ENCODE results near the gene IL5. TPM values are rescaled to one million over a fixed set of nuclear protein-coding genes. Genes with fewer than 3 reads are reported as not detected.

Gene IL5
- total RNA-seq, 4 donors from 2014 or later: not detected

GRCh38 chr5:132500244-132500930, 42.9 kb downstream of the IL5 start:
- H3K4me1 ChIP-seq: peaks cover 34 to 83% (median 65%) of the 10 kb centered on the region in 4 donors
- intact Hi-C loops (cut with DNase I; ENCODE audit: low total_unique reads): no loop called here
- no peak for DNase-seq
- TF ChIP-seq POLR2A (IDR thresholded peaks at IDR 0.05): no peak
- no peak for TF ChIP-seq POLR2AphosphoS5 (IDR thresholded peaks at IDR 0.05)
- no peak for TF ChIP-seq CTCF (IDR thresholded peaks at IDR 0.05)
- TF ChIP-seq EP300 (IDR thresholded peaks at IDR 0.05; ENCODE audit: low read depth): no peak
- no peaks in the 10 kb centered on the region for H3K9me3 ChIP-seq
- peak overlapping the region; percentile 95 to 99 (median 98) for H3K27ac ChIP-seq
- no peaks in the 10 kb centered on the region for H3K36me3 ChIP-seq
- in situ Hi-C loops (cut with MboI; ENCODE audit: low pct_ligation_motif_present in 1 of 4, low pct_unique_long_range_greater_than_20kb in 1 of 4, low sequenced_read_pairs in 3 of 4): loop anchor here in 2 of 4 donors (10.0 kb wide), 1 partner anchor 116 kb away; no protein-coding TSS in a partner anchor
- H3K27me3 ChIP-seq: no peaks in the 10 kb centered on the region
- H3K4me3 ChIP-seq: no peak overlapping the region
- WGBS, 2 donors (ENCODE audit: low coverage in 1 of 2): 90 to 92% methylated on average over 2 to 3 of the region's 6 CpGs

GRCh38 chr5:132499440-132500243, 43.7 kb downstream of the IL5 start:
- no peak for DNase-seq
- Histone ChIP-seq H3K4me3 (no peak overlapping the region), H3K4me1 (peaks cover 37 to 83% (median 65%) of the 10 kb centered on the region in 4 donors), H3K27ac (peak overlapping the region; percentile 95 to 99 (median 98)), H3K9me3 (no peaks in the 10 kb centered on the region), H3K36me3 (no peaks in the 10 kb centered on the region), H3K27me3 (no peaks in the 10 kb centered on the region)
- TF ChIP-seq POLR2A (IDR thresholded peaks at IDR 0.05) (no peak), POLR2AphosphoS5 (IDR thresholded peaks at IDR 0.05) (no peak), CTCF (IDR thresholded peaks at IDR 0.05) (no peak), EP300 (IDR thresholded peaks at IDR 0.05; ENCODE audit: low read depth) (no peak)
- in situ Hi-C loops (cut with MboI; ENCODE audit: low pct_ligation_motif_present in 1 of 4, low pct_unique_long_range_greater_than_20kb in 1 of 4, low sequenced_read_pairs in 3 of 4) (loop anchor here in 3 of 4 donors (10.0 kb wide), 2 partner anchors 85 to 115 kb away; no protein-coding TSS in a partner anchor), intact Hi-C loops (cut with DNase I; ENCODE audit: low total_unique reads) (no loop called here)
- 67% methylated on average over 4 to 9 of the region's 9 CpGs for WGBS, 2 donors (ENCODE audit: low coverage in 1 of 2)

GRCh38 chr5:132498686-132499271, 44.5 kb downstream of the IL5 start:
- Histone ChIP-seq H3K27me3 (no peaks in the 10 kb centered on the region), H3K4me3 (no peak overlapping the region), H3K27ac (peak overlapping the region; percentile 95 to 99 (median 98)), H3K4me1 (peaks cover 37 to 78% (median 62%) of the 10 kb centered on the region in 4 donors), H3K36me3 (no peaks in the 10 kb centered on the region), H3K9me3 (no peaks in the 10 kb centered on the region)
- intact Hi-C loops (cut with DNase I; ENCODE audit: low total_unique reads): loop anchor here (1.0 kb wide), 1 partner anchor 111 kb away; no protein-coding TSS in a partner anchor
- no peak for DNase-seq
- WGBS, 2 donors (ENCODE audit: low coverage in 1 of 2): 82 to 84% methylated on average over 3 to 4 of the region's 4 CpGs
- in situ Hi-C loops (cut with MboI; ENCODE audit: low pct_ligation_motif_present in 1 of 4, low pct_unique_long_range_greater_than_20kb in 1 of 4, low sequenced_read_pairs in 3 of 4): loop anchor here in 2 of 4 donors (10.0 kb wide), 1 partner anchor 84 kb away; no protein-coding TSS in a partner anchor
- no peak for TF ChIP-seq EP300 (IDR thresholded peaks at IDR 0.05; ENCODE audit: low read depth)
- no peak for TF ChIP-seq POLR2A (IDR thresholded peaks at IDR 0.05)
- TF ChIP-seq POLR2AphosphoS5 (IDR thresholded peaks at IDR 0.05): no peak
- no peak for TF ChIP-seq CTCF (IDR thresholded peaks at IDR 0.05)

All from transverse colon (tissue), 4 donors.